Thoracic aorta (tissue), 2 donors: Measurements from ENCODE around the gene WDR76. TPM values are rescaled to one million over a fixed set of nuclear protein-coding genes. Genes with fewer than 3 reads are reported as not detected.

Experiments used
- ATAC-seq: fragments of 150-250 bp; one replicate; pipeline ENCODE4 v1.8.0; 2017; ENCODE audit warnings: low read depth; ENCODE audit not compliant: insufficient number of reproducible peaks, low FRiP score
- DNase-seq: peaks from one replicate; pipeline ENCODE4 v3.0.0-alpha.2; 2020; ENCODE audit warnings: low spot score
- H3K27ac ChIP-seq, 2 donors: fragments of 200-600 bp; sonication (generic); 1 replicate in 1 of 2; 2 replicates in 1 of 2; pipeline ENCODE4 v1.5.1; 2016; ENCODE audit warnings: mild to moderate bottlenecking in 2 of 2, moderate library complexity in 2 of 2
- H3K27me3 ChIP-seq: fragments of 200-600 bp; sonication (generic); replicated peaks from 2 replicates; pipeline ENCODE4 v1.6.0; 2016; ENCODE audit warnings: mild to moderate bottlenecking; ENCODE audit not compliant: insufficient read depth
- H3K36me3 ChIP-seq: fragments of 200-600 bp; sonication (generic); one replicate; pipeline ENCODE4 v1.5.1; 2016
- H3K4me1 ChIP-seq, 2 donors: fragments of 200-600 bp; sonication (generic); 1 replicate in 1 of 2; 2 replicates in 1 of 2; pipeline versions ENCODE4 v1.5.1 to v1.6.0; 2016; ENCODE audit warnings: low read depth in 2 of 2, mild to moderate bottlenecking in 1 of 2; ENCODE audit not compliant: control insufficient read depth in 1 of 2
- H3K4me3 ChIP-seq: fragments of 200-600 bp; sonication (generic); 2 replicates; pipeline ENCODE4 v1.5.1; 2016; ENCODE audit warnings: mild to moderate bottlenecking
- H3K9me3 ChIP-seq: fragments of 200-600 bp; sonication (generic); 2 replicates; pipeline ENCODE4 v1.5.1; 2016
- CTCF ChIP-seq: fragments of 200-600 bp; sonication (generic); IDR thresholded peaks from one replicate; pipeline ENCODE4 v1.5.1; 2019; ENCODE audit warnings: antibody characterized with exemption
- total RNA-seq, 2 donors: library from RNA; depleted of rRNA; stranded (reverse); fragments of >200 nt; gene quantifications; one replicate each; pipeline versions ENCODE4 v1.1.0 to v1.2.3, GENCODE V29; 2016

The WDR76 gene
- total RNA-seq, 2 donors from 2014 or later = 3.8 to 6.6 TPM

DNA sequence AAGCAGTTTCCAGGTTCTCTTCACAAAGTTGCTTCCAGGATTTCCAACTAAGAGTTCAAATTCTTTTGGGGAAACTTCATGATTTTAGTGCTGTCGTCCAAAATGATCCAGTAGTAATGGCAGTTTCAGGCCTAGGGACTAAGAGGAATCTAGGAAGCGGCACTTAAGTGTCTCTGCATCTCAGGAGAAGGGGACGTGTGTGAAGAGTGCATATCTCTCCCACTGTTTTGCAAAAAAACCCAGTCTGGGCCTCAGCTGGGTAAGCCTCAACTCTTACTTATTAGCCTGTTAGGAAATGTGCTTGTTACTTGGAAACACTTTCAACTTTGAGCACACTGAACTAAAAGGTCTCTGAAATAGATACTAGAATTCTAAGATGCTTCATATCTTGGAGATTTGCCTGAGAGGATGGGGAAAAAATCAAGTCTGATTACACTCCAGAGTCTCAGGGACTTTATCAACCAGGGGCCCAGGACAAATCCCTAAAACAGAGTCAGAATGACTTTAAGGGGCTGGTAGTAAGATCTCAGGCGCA, 81.8 kb downstream of the WDR76 start:
- Histone ChIP-seq H3K27me3 (no peaks in the 10 kb centered on the region), H3K36me3 (no peaks in the 10 kb centered on the region), H3K9me3 (no peaks in the 10 kb centered on the region), H3K4me3 (no peak overlapping the region), H3K27ac (no peak overlapping the region), H3K4me1 (peaks cover 8 to 13% of the 10 kb centered on the region in 2 donors)
- no peak for TF ChIP-seq CTCF
- ATAC-seq (no peak), DNase-seq (no peak)

GRCh38 chr15:43911235-43911781, 84.5 kb downstream of the WDR76 start:
- peaks cover 16% of the 10 kb centered on the region in 2 donors for H3K4me1 ChIP-seq
- no peaks in the 10 kb centered on the region for H3K36me3 ChIP-seq
- H3K9me3 ChIP-seq = no peaks in the 10 kb centered on the region
- no peaks in the 10 kb centered on the region for H3K27me3 ChIP-seq
- ATAC-seq = peak; percentile 27
- H3K4me3 ChIP-seq = no peak overlapping the region
- no peak for DNase-seq
- no peak overlapping the region for H3K27ac ChIP-seq
- TF ChIP-seq CTCF = no peak

DNA sequence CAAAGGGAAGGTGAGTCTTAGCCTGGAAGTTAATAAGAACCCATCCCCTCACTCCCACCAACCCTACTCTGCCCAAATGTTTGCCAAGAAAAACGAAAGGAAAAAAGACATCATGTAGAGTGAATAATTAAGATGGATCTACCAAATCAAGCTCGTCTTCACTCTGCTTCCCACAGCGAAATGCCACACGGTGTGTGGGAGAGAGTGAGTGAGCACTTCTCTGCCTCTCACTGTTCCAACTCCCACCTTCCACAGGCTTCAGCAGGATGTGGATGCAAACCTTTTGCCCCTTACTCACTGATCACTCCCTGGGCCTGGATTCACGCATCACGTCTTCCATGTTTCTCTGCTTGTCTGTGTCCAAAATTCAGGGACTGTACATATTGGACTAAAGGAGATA, 85.4 kb downstream of the WDR76 start:
- TF ChIP-seq CTCF = no peak
- no peaks in the 10 kb centered on the region for H3K9me3 ChIP-seq
- H3K27ac ChIP-seq = no peak overlapping the region
- H3K27me3 ChIP-seq = no peaks in the 10 kb centered on the region
- H3K36me3 ChIP-seq = no peaks in the 10 kb centered on the region
- H3K4me1 ChIP-seq = peaks cover 16% of the 10 kb centered on the region in 2 donors
- ATAC-seq (no peak), DNase-seq (no peak)
- no peak overlapping the region for H3K4me3 ChIP-seq

DNA sequence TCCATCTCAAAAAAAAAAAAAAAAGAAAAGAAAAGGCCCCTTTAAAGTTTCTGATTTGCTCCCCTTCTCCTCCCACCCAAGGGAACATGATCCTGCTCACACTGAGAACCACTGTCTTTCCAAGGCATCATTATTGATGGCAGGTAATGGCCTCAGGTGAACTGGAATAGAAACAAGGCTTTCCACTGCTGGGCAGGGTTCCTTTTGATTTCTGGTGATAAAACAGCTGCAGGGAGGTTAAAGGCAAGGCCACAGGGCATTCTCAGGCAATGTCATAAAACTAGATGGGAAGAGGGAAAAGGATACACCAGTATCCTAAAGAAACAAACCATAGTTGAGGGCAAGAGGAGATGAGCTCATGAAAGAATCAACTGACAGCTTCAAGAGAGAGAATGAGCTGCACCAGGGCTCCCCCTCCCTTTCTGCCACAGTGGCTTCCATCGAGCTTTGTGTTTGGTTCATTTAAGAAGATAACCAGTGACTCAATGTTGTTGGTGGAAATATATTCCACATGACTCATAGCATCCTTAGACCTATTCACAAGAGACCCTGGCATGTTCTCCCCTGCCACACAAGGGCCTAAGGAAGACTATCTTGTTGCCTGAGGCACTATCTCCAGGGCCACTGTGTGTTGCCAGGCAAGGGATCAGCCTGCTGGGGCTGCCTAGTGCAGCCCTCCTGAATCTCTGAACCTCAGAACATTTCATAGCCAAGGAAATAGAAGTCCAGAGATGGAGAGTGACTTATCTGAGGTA, 86.4 kb downstream of the WDR76 start:
- no peak for TF ChIP-seq CTCF
- H3K4me1 ChIP-seq = peaks cover 16% of the 10 kb centered on the region in 2 donors
- no peak overlapping the region for H3K4me3 ChIP-seq
- H3K27ac ChIP-seq = peak overlapping the region; percentile 39 to 68
- H3K27me3 ChIP-seq = no peaks in the 10 kb centered on the region
- no peaks in the 10 kb centered on the region for H3K9me3 ChIP-seq
- ATAC-seq = peak; percentile 71
- no peaks in the 10 kb centered on the region for H3K36me3 ChIP-seq
- no peak for DNase-seq

GRCh38 chr15:43913941-43914340, 87.1 kb downstream of the WDR76 start:
- TF ChIP-seq CTCF = no peak
- H3K4me1 ChIP-seq = peaks cover 16% of the 10 kb centered on the region in 2 donors
- H3K27me3 ChIP-seq = no peaks in the 10 kb centered on the region
- no peaks in the 10 kb centered on the region for H3K9me3 ChIP-seq
- DNase-seq (no peak), ATAC-seq (no peak)
- no peak overlapping the region for H3K4me3 ChIP-seq
- no peaks in the 10 kb centered on the region for H3K36me3 ChIP-seq
- peak overlapping the region; percentile 26 to 68 for H3K27ac ChIP-seq
